ENCODE measurements around the gene PCGF5.
A peak's percentile ranks its signal among the peaks of the same experiment; 100 is the strongest.
"Not testable (repeated sequence)": the region's sequence is repeated elsewhere in the genome, so short reads cannot be mapped to it uniquely, and the experiment has no call there.

PCGF5 gene

DNA sequence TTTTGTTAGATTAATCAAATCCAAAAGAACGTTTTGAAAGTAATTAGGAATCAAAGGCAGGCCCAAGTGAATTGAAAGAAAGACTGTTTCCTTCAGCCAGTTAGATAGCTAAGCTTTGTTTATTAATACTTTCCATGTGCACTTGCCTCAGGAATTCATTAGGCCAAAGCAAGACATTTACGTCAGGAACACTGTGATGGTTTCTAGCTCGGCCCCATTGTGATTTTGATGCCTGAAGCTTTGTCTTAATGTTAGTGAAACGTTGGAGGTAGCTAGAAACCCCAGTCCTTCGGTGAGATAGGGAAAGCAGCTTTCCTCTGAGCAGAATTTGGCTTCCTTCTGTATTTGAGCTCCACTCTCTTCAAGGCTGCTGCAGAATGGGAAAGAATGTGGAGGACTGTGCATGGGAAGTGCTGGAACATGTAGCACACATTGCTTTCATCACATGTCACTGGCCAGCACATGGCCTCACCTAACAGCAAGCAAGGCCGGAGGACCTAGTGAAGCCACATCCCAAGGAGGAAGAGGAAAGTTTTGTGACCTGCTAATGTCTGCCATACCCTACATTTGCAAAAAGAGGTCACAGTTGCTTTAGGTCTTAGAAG lies 64.1 kb downstream of the PCGF5 start:
- no peak for DNase-seq (ENCODE audit: low read depth in 2 of 3, low spot score in 2 of 3)

- DNase-seq (ENCODE audit: low read depth in 2 of 3, low spot score in 2 of 3): no peak
These were observed 66.1 kb downstream of the PCGF5 start for GRCh38 chr10:91286572-91286971.

- DNase-seq (ENCODE audit: low read depth in 2 of 3, low spot score in 2 of 3): no peak
These were observed 66.8 kb downstream of the PCGF5 start for GRCh38 chr10:91287276-91287675.

DNA sequence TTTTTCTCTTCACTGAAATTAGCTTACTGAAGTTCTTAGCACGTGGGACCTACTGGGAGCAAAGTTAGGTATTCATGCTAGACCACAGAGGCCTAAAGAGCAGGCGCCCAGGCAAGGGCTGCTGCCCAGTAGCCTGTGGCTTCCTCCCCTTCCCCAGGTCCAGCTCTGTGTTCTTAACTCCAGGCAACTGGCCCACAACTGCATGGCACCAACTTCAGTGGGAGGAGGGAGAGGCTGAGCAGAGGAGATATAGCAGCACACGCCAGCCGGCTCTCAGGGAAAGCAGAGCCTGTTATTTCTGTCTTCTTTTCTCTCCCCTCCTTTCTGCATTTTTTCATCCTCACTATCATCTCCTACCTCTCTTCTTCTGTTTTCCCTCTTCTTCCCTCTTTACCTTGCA lies 67.4 kb downstream of the PCGF5 start:
- DNase-seq (ENCODE audit: low read depth in 2 of 3, low spot score in 2 of 3): no peak

GRCh38 chr10:91289305-91289704 lies 68.8 kb downstream of the PCGF5 start:
- DNase-seq (ENCODE audit: low read depth in 2 of 3, low spot score in 2 of 3): no peak

DNA sequence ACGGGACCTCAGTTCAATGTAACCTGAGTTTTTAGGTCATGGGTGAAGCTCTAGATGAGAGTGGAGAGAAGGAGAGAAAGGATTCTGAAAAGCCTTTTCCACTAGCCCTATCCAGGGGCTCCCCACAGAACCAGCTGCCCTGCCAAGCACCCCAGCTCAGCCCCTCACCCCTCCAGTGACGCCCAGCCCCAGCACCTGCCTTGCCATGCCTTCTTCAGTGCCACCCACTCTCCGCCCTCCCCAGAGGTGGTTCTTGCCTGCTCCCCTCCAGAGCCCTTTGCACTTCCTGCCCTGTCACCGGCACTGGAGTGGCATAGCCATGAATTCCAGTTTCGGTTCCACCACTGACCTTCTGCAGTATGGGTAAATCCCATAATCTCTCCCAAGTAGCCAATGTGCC lies 70.1 kb downstream of the PCGF5 start:
- DNase-seq (ENCODE audit: low read depth in 2 of 3, low spot score in 2 of 3): no peak

- no peak for DNase-seq (ENCODE audit: low read depth in 2 of 3, low spot score in 2 of 3)
These were observed 73.9 kb downstream of the PCGF5 start for GRCh38 chr10:91294134-91294906.

GRCh38 chr10:91295346-91295745 lies 74.9 kb downstream of the PCGF5 start:
- no peak for DNase-seq (ENCODE audit: low read depth in 2 of 3, low spot score in 2 of 3)

GRCh38 chr10:91296471-91296870 lies 76.0 kb downstream of the PCGF5 start:
- no peak for DNase-seq (ENCODE audit: low read depth in 2 of 3, low spot score in 2 of 3)

- peak; percentile 45 to 65 (median 63) for DNase-seq (ENCODE audit: low read depth in 2 of 3, low spot score in 2 of 3)
These were observed 77.9 kb downstream of the PCGF5 start for GRCh38 chr10:91298224-91298871.

GRCh38 chr10:91299999-91300575 lies 79.6 kb downstream of the PCGF5 start:
- no peak for DNase-seq (ENCODE audit: low read depth in 2 of 3, low spot score in 2 of 3)

DNA sequence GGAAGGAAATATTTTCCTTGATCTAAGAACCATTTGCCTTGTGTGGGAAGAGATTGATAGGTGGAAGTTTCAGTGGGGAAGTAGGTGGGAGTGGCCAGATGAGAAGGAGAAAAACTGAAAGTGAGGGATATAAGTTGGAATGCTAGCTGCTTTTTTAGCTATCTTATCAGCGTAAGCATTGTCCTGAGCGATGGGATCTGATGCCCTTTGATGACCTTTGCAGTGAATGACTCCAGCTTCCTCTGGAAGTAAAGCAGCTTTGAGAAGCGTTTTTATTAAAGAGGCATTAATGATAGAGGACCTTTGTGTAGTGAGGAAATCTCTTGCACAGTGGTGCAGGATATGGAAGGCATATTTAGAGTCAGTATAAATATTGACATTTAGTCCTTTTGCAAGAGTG lies 82.5 kb downstream of the PCGF5 start:
- DNase-seq (ENCODE audit: low read depth in 2 of 3, low spot score in 2 of 3): not testable (repeated sequence)

DNA sequence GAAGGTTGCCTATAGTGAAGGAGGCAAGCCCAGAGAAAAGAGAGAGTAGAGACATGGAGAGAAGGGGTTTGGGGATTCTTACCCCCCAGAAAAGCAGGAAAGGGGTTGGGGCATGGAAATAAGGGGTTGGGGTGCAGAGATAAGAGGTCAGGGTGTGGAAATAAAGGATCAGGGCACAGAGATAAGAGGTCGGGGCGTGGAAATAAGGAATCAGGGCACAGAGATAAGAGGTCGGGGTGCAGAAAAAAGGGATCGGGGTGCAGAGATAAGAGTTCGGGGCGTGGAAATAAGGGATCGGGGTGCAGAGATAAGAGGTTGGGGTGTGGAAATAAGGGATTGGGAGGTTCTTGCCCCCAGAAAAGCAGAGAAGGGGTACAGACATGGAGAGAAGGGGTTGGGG lies 85.5 kb downstream of the PCGF5 start:
- not testable (repeated sequence) for DNase-seq (ENCODE audit: low read depth in 2 of 3, low spot score in 2 of 3)

- no peak for DNase-seq (ENCODE audit: low read depth in 2 of 3, low spot score in 2 of 3)
These were observed 87.0 kb downstream of the PCGF5 start for GRCh38 chr10:91307489-91307888.

GRCh38 chr10:91309711-91310110 lies 89.2 kb downstream of the PCGF5 start:
- DNase-seq (ENCODE audit: low read depth in 2 of 3, low spot score in 2 of 3): no peak

GRCh38 chr10:91311601-91312381 lies 91.3 kb downstream of the PCGF5 start:
- no peak for DNase-seq (ENCODE audit: low read depth in 2 of 3, low spot score in 2 of 3)

- DNase-seq (ENCODE audit: low read depth in 2 of 3, low spot score in 2 of 3): no peak
These were observed 91.9 kb downstream of the PCGF5 start for GRCh38 chr10:91312382-91312733.

- no peak for DNase-seq (ENCODE audit: low read depth in 2 of 3, low spot score in 2 of 3)
These were observed 93.5 kb downstream of the PCGF5 start for GRCh38 chr10:91313796-91314485.

DNA sequence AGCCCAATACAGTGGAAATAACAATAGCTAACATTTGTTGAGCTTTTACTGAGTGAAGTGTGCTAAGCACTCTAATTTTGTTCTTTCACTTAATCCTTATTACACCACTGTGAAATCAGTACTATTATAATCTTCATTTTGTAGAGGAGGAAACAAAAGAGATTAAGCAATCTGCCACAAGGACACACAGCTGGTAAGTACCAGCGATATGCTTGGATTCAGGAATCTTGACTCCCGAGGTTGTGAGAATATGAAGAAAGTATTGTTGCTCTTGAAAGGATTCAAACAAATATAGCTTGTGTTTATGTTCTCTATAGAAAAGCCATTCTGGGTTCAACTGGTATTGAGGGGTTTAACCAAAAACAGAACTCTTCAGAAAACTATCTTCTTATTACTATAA lies 96.0 kb downstream of the PCGF5 start:
- no peak for DNase-seq (ENCODE audit: low read depth in 2 of 3, low spot score in 2 of 3)

DNA sequence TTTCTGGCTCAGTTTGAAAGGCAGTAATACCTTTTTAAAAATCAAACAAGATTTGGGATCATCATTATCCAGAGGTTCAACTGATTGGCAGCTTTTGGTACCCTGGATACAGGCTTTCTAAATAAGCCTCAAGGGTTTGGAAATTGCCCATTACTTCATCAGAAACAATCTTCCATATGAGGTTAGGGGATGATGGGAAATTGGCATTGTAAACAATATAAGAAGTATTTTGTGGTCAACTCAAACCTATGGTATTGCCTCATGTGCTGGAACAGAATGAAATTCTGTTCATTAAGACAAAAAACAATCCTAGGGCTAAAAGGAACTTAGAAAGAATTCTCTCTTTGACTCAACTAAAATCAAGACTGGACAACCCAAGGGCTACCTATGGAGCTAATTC lies 97.1 kb downstream of the PCGF5 start:
- DNase-seq (ENCODE audit: low read depth in 2 of 3, low spot score in 2 of 3): no peak

DNA sequence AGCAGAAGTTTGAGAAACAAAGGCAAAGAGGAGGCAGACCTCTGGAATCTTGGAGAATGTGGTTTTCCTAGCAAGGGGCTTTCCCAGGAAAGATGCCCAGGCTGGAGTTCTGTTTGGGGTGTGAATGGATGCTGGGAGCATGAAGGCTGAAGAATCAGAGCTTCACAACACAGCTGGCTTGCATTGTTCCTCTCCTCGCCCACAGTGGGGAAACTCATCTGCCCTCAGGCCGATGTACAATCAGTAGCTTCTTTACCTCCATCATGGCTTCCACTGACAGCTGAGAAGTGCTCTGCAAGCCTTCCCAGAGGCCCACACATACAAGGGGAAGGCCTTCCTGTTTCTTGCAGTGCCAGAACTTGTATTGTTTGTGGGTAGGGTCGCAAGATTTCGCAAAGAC lies 98.9 kb downstream of the PCGF5 start:
- DNase-seq (ENCODE audit: low read depth in 2 of 3, low spot score in 2 of 3): no peak

All from activated CD8-positive, alpha-beta memory T cell treated with anti-CD3 and anti-CD28 coated beads for 48 hours (primary cell).